Keratinocyte (primary cell): ENCODE data around the gene NPHP3. TPM values are rescaled to one million over a fixed set of nuclear protein-coding genes. Genes with fewer than 3 reads are reported as not detected.

Experiments
- DNase-seq: peaks from one replicate; pipeline ENCODE4 v3.0.0-alpha.2; 2011; ENCODE audit warnings: low read depth, missing footprints, low spot score
- FAIRE-seq: peaks from 2 replicates; lab custom pipeline; 2011; peaks lifted over from hg19 to GRCh38; lab: Jason Lieb, UNC
- H2AFZ ChIP-seq: 2 replicates; pipeline ENCODE4 v1.6.0; 2012; ENCODE audit warnings: low read length, control low read depth, inconsistent platforms; ENCODE audit not compliant: control insufficient read depth
- H3K27ac ChIP-seq: 2 replicates; pipeline ENCODE4 v1.5.1; 2011; ENCODE audit warnings: low read length; ENCODE audit not compliant: control insufficient read depth, insufficient read depth
- H3K27me3 ChIP-seq: 3 replicates; pipeline ENCODE4 v1.6.0; 2011; ENCODE audit warnings: low read length; ENCODE audit not compliant: control insufficient read depth, insufficient read depth; ENCODE audit errors: extremely low read depth
- H3K36me3 ChIP-seq, 2 experiments: 2 replicates in 1 of 2; 3 replicates in 1 of 2; pipeline ENCODE4 v1.5.1; 2011; ENCODE audit warnings: low read length in 2 of 2, mild to moderate bottlenecking in 1 of 2; ENCODE audit not compliant: control insufficient read depth in 2 of 2, insufficient read depth in 2 of 2; ENCODE audit errors: extremely low read depth in 1 of 2
- H3K4me1 ChIP-seq: 3 replicates; pipeline ENCODE4 v1.5.1; 2011; ENCODE audit warnings: low read length; ENCODE audit not compliant: control insufficient read depth, insufficient read depth; ENCODE audit errors: extremely low read depth
- H3K4me2 ChIP-seq: 3 replicates; pipeline ENCODE4 v1.6.0; 2011; ENCODE audit warnings: low read depth, low read length; ENCODE audit not compliant: control insufficient read depth, insufficient read depth; ENCODE audit errors: extremely low read depth
- H3K4me3 ChIP-seq, 3 experiments: fragments of 200-600 bp in 1 of 3; sonication (generic) in 1 of 3; 2 replicates in 2 of 3; 3 replicates in 1 of 3; pipeline ENCODE4 v1.5.1; 2011 to 2016; ENCODE audit warnings: low read length in 3 of 3, mild to moderate bottlenecking in 3 of 3, control low read depth in 2 of 3, inconsistent platforms in 1 of 3, low read depth in 1 of 3, mixed read lengths in 1 of 3, mixed run types in 1 of 3, moderate library complexity in 1 of 3; ENCODE audit not compliant: control insufficient read depth in 2 of 3, insufficient read depth in 2 of 3; ENCODE audit errors: extremely low read depth in 1 of 3
- H3K79me2 ChIP-seq: 2 replicates; pipeline ENCODE4 v1.6.0; 2012; ENCODE audit warnings: low read length; ENCODE audit not compliant: control insufficient read depth, insufficient read depth
- H3K9ac ChIP-seq: 3 replicates; pipeline ENCODE4 v1.6.0; 2011; ENCODE audit warnings: low read length; ENCODE audit not compliant: control insufficient read depth, insufficient read depth; ENCODE audit errors: extremely low read depth
- H3K9me1 ChIP-seq: 3 replicates; pipeline ENCODE4 v1.6.0; 2011; ENCODE audit warnings: low read length; ENCODE audit not compliant: control insufficient read depth, insufficient read depth; ENCODE audit errors: extremely low read depth
- H3K9me3 ChIP-seq: 2 replicates; pipeline ENCODE4 v1.5.1; 2012; ENCODE audit warnings: low read depth, low read length; ENCODE audit not compliant: control insufficient read depth
- H4K20me1 ChIP-seq: 3 replicates; pipeline ENCODE4 v1.6.0; 2011; ENCODE audit warnings: low read length; ENCODE audit not compliant: control insufficient read depth, insufficient read depth; ENCODE audit errors: extremely low read depth
- EZH2 ChIP-seq: IDR thresholded peaks from one replicate; pipeline ENCODE4 v1.6.1; 2012; ENCODE audit warnings: inconsistent platforms, mild to moderate bottlenecking, low read length, moderate library complexity
- dilution Hi-C: fragments of 300-500 bp; cut with MboI; formaldehyde crosslinking; loops from one replicate; pipeline ENCODE4 v1.7.0; 2020; ENCODE audit warnings: low sequenced_read_pairs; ENCODE audit not compliant: extremely low pct_ligation_motif_present
- polyA plus RNA-seq, 5 experiments: library from polyadenylated mRNA; depleted of rRNA in 3 of 5; stranded (reverse) in 3 of 5; stranded (forward) in 1 of 5; unstranded in 1 of 5; fragments of >200 nt; gene quantifications; 1 replicate in 1 of 5; 2 replicates in 3 of 5; 3 replicates in 1 of 5; pipeline versions ENCODE4 v1.2.1 to v1.2.3, GENCODE V29; 2011 to 2012; ENCODE audit warnings: missing spikeins in 2 of 5, low read depth in 1 of 5, low replicate concordance in 1 of 5
- TF ChIP-seq, protein P1 (sequence below), 3 experiments: IDR thresholded peaks in 1 of 3; conservative IDR thresholded peaks in 1 of 3; optimal IDR thresholded peaks in 1 of 3; 2 replicates in 2 of 3; 3 replicates in 1 of 3; pipeline versions ENCODE3 to v1.5.1; 2011; ENCODE audit warnings: low read length in 3 of 3, mild to moderate bottlenecking in 3 of 3, moderate library complexity in 2 of 3, control low read depth in 1 of 3, inconsistent platforms in 1 of 3; ENCODE audit not compliant: insufficient read depth in 2 of 3; ENCODE audit errors: extremely low read depth in 1 of 3

The NPHP3 gene
- polyA plus RNA-seq, 1 donor (not counting 4 experiments of a cell fraction or from before 2014, with no cell fraction given) = 22.4 TPM

DNA sequence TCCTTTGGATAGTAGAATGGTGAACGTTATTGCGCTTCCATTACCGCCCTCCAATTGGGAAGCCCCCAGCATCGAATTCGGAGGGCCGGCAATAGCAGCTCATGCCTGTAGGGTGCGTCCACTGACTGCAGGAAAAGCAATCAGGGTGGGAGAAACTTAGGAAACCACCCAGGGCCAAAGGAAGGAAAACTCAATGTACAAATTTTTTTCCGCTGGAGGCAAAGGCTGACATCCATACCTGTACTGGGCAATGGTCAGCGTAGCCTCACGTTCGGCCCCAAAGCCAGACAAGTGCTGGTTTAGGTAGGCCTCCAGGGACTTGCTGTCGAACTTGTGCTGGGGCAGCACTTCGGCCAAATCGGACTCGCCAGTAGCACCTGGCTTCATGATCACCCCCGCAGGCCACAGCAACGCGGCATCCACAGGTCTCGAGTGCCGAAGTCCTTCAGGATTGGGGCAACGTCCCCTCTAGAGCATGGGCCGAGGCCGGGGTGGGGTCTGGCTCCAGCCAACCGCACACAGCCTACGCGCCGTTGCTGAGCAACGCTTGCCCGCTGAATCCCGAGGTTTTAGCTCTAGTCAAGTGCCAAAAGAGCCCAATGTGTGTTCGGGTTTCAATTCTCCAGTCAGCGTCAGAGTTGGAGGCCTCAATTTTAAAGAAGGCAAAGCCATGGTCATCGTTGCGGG is 62.7 kb downstream of the NPHP3 start, which contains the start of gene ACAD11:
TSS of gene ACAD11 (minus strand) at position 445 of the 687 bp plus-strand sequence. CDS start at position 387, 58 bp downstream.
- Histone ChIP-seq H2AFZ (peak within 1 kb of the TSS; percentile 94), H3K36me3 (no peaks in the 10 kb centered on the region), H3K27ac (peak within 1 kb of the TSS; percentile 95), H4K20me1 (no peaks in the 10 kb centered on the region), H3K9me3 (no peaks in the 10 kb centered on the region), H3K4me1 (peaks cover 14% of the 10 kb centered on the region), H3K27me3 (no peaks in the 10 kb centered on the region), H3K4me3 (peak within 1 kb of the TSS; percentile 86 to 99 (median 98)), H3K9me1 (no peaks in the 10 kb centered on the region), H3K79me2 (peaks cover 54% of the 10 kb centered on the region), H3K9ac (peak within 1 kb of the TSS; percentile 95), H3K4me2 (peak within 1 kb of the TSS; percentile 97)
- dilution Hi-C loops = no loop called here
- TF ChIP-seq, protein P1, sequence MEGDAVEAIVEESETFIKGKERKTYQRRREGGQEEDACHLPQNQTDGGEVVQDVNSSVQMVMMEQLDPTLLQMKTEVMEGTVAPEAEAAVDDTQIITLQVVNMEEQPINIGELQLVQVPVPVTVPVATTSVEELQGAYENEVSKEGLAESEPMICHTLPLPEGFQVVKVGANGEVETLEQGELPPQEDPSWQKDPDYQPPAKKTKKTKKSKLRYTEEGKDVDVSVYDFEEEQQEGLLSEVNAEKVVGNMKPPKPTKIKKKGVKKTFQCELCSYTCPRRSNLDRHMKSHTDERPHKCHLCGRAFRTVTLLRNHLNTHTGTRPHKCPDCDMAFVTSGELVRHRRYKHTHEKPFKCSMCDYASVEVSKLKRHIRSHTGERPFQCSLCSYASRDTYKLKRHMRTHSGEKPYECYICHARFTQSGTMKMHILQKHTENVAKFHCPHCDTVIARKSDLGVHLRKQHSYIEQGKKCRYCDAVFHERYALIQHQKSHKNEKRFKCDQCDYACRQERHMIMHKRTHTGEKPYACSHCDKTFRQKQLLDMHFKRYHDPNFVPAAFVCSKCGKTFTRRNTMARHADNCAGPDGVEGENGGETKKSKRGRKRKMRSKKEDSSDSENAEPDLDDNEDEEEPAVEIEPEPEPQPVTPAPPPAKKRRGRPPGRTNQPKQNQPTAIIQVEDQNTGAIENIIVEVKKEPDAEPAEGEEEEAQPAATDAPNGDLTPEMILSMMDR (optimal IDR thresholded peaks at IDR 0.05 in 1 of 3, IDR thresholded peaks at IDR 0.05 in 1 of 3, conservative IDR thresholded peaks at IDR 0.05 in 1 of 3; ENCODE audit: extremely low read depth in 1 of 3, insufficient read depth in 2 of 3, low read length in 3 of 3) = peak; percentile 56 to 81 (median 65)
- no peak for TF ChIP-seq EZH2
- DNase-seq (no peak), FAIRE-seq (peak; percentile 26)

DNA sequence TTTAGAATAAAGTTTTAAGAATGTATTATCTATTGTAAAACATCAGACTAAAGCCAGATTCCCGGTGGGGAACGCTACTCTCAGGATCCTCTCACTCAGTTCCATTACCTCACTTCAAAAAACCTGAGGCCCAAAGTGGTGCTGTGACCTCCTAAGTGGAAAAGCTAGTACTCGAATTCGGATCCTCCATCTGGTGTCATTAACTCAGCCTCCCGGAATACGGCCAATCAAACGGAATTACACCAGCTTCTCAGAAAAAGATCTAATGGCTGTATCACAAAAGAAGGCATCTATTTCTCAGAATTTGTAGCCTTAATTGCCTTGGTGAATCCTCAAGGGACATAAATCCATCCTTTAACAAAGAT is 63.2 kb downstream of the NPHP3 start:
- peaks cover 51% of the 10 kb centered on the region for H3K79me2 ChIP-seq
- H3K4me3 ChIP-seq = peak overlapping the region; percentile 86 to 99 (median 98)
- no peaks in the 10 kb centered on the region for H3K27me3 ChIP-seq
- TF ChIP-seq EZH2 = no peak
- TF ChIP-seq, protein P1 (optimal IDR thresholded peaks at IDR 0.05 in 1 of 3, IDR thresholded peaks at IDR 0.05 in 1 of 3, conservative IDR thresholded peaks at IDR 0.05 in 1 of 3; ENCODE audit: extremely low read depth in 1 of 3, insufficient read depth in 2 of 3, low read length in 3 of 3) = no peak
- H3K36me3 ChIP-seq = no peaks in the 10 kb centered on the region
- FAIRE-seq = peak; percentile 57
- H3K9me3 ChIP-seq = no peaks in the 10 kb centered on the region
- dilution Hi-C loops = no loop called here
- DNase-seq = no peak
- H3K27ac ChIP-seq = peak overlapping the region; percentile 95
- peaks cover 14% of the 10 kb centered on the region for H3K4me1 ChIP-seq
- no peaks in the 10 kb centered on the region for H4K20me1 ChIP-seq
- peak overlapping the region; percentile 95 for H3K9ac ChIP-seq
- H2AFZ ChIP-seq = peak overlapping the region; percentile 81
- peak overlapping the region; percentile 97 for H3K4me2 ChIP-seq
- no peaks in the 10 kb centered on the region for H3K9me1 ChIP-seq
